Measurements from ENCODE around the gene FBXO31. TPM values are rescaled to one million over a fixed set of nuclear protein-coding genes. Genes with fewer than 3 reads are reported as not detected.

Gene FBXO31
- total and polyA plus RNA-seq, 2 of the 13 experiments (the other 11 are each of a cell fraction or from before 2014, with no cell fraction given), result 92.4 to 101 TPM

DNA sequence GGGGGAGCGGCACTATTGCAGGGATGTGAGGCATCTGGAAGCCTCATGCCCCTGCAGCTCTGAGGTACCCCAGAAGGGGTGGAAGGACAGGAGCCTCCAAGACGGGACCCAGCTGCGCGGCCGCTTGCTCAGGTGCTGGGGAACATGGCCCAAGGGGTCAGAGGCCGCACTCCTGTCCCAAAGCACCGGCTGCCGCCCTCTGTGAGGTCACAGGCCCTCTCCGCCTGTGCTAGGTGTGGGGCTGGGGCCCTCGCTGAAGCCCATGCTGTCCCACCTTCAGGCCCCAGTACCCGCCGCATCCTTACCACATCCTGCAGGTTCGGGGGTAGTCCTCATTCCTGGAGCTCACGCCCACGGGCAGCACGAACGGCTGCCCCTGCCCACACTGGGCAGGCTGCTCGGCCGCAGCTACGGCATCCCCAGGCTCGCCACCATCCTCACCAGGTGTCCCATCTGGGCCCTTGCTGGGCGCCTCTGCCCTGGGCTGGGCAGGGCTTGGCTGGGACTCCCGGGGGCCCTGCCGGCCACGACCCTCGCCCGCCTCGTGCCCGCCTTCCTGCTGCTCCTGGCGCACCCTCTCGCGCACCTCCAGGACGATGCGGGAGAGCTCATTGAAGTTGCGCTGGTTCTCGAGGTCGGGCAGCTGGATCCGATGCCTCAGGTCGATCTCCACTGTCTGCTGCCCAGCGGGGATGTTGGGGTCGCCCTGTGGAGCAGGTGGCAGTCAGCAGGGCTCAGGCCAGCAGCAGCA, 49.8 kb downstream of the FBXO31 start (continued):
- TF ChIP-seq, protein P1, sequence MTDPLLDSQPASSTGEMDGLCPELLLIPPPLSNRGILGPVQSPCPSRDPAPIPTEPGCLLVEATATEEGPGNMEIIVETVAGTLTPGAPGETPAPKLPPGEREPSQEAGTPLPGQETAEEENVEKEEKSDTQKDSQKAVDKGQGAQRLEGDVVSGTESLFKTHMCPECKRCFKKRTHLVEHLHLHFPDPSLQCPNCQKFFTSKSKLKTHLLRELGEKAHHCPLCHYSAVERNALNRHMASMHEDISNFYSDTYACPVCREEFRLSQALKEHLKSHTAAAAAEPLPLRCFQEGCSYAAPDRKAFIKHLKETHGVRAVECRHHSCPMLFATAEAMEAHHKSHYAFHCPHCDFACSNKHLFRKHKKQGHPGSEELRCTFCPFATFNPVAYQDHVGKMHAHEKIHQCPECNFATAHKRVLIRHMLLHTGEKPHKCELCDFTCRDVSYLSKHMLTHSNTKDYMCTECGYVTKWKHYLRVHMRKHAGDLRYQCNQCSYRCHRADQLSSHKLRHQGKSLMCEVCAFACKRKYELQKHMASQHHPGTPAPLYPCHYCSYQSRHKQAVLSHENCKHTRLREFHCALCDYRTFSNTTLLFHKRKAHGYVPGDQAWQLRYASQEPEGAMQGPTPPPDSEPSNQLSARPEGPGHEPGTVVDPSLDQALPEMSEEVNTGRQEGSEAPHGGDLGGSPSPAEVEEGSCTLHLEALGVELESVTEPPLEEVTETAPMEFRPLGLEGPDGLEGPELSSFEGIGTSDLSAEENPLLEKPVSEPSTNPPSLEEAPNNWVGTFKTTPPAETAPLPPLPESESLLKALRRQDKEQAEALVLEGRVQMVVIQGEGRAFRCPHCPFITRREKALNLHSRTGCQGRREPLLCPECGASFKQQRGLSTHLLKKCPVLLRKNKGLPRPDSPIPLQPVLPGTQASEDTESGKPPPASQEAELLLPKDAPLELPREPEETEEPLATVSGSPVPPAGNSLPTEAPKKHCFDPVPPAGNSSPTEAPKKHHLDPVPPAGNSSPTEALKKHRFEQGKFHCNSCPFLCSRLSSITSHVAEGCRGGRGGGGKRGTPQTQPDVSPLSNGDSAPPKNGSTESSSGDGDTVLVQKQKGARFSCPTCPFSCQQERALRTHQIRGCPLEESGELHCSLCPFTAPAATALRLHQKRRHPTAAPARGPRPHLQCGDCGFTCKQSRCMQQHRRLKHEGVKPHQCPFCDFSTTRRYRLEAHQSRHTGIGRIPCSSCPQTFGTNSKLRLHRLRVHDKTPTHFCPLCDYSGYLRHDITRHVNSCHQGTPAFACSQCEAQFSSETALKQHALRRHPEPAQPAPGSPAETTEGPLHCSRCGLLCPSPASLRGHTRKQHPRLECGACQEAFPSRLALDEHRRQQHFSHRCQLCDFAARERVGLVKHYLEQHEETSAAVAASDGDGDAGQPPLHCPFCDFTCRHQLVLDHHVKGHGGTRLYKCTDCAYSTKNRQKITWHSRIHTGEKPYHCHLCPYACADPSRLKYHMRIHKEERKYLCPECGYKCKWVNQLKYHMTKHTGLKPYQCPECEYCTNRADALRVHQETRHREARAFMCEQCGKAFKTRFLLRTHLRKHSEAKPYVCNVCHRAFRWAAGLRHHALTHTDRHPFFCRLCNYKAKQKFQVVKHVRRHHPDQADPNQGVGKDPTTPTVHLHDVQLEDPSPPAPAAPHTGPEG (CRISPR knock-in tag; IDR thresholded peaks at IDR 0.05), result no peak
- TF ChIP-seq PHB2 (IDR thresholded peaks at IDR 0.05; ENCODE audit: partially characterized antibody) (no peak), ZNF282 (IDR thresholded peaks at IDR 0.05; ENCODE audit: partially characterized antibody) (no peak), PCBP1 (IDR thresholded peaks at IDR 0.05; ENCODE audit: borderline replicate concordance, low read depth, low read length) (no peak), ZNF761 (CRISPR knock-in tag; conservative IDR thresholded peaks at IDR 0.05) (no peak), ETV5 (CRISPR knock-in tag; IDR thresholded peaks at IDR 0.05; ENCODE audit: borderline replicate concordance) (no peak), ZBTB21 (CRISPR knock-in tag; IDR thresholded peaks at IDR 0.05) (no peak), FOXC1 (CRISPR knock-in tag; IDR thresholded peaks at IDR 0.05; ENCODE audit: borderline replicate concordance) (no peak), ZNF207 (IDR thresholded peaks at IDR 0.05; ENCODE audit: borderline replicate concordance) (no peak), ZNF83 (CRISPR knock-in tag; IDR thresholded peaks at IDR 0.05; ENCODE audit: borderline replicate concordance) (no peak), ZFY (CRISPR knock-in tag; IDR thresholded peaks at IDR 0.05) (no peak), MYNN (CRISPR knock-in tag; IDR thresholded peaks at IDR 0.05; ENCODE audit: low read depth) (no peak), ZSCAN21 (CRISPR knock-in tag; IDR thresholded peaks at IDR 0.05; ENCODE audit: borderline replicate concordance) (no peak), ZNF556 (CRISPR knock-in tag; IDR thresholded peaks at IDR 0.05; ENCODE audit: borderline replicate concordance) (no peak)
- TF ChIP-seq, protein P2, sequence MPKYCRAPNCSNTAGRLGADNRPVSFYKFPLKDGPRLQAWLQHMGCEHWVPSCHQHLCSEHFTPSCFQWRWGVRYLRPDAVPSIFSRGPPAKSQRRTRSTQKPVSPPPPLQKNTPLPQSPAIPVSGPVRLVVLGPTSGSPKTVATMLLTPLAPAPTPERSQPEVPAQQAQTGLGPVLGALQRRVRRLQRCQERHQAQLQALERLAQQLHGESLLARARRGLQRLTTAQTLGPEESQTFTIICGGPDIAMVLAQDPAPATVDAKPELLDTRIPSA (CRISPR knock-in tag; IDR thresholded peaks at IDR 0.05; ENCODE audit: borderline replicate concordance), result no peak
- TF ChIP-seq, protein P3, sequence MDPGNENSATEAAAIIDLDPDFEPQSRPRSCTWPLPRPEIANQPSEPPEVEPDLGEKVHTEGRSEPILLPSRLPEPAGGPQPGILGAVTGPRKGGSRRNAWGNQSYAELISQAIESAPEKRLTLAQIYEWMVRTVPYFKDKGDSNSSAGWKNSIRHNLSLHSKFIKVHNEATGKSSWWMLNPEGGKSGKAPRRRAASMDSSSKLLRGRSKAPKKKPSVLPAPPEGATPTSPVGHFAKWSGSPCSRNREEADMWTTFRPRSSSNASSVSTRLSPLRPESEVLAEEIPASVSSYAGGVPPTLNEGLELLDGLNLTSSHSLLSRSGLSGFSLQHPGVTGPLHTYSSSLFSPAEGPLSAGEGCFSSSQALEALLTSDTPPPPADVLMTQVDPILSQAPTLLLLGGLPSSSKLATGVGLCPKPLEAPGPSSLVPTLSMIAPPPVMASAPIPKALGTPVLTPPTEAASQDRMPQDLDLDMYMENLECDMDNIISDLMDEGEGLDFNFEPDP (CRISPR knock-in tag; conservative IDR thresholded peaks at IDR 0.05), result no peak
- TF ChIP-seq, protein P4, sequence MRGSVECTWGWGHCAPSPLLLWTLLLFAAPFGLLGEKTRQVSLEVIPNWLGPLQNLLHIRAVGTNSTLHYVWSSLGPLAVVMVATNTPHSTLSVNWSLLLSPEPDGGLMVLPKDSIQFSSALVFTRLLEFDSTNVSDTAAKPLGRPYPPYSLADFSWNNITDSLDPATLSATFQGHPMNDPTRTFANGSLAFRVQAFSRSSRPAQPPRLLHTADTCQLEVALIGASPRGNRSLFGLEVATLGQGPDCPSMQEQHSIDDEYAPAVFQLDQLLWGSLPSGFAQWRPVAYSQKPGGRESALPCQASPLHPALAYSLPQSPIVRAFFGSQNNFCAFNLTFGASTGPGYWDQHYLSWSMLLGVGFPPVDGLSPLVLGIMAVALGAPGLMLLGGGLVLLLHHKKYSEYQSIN (CRISPR knock-in tag; IDR thresholded peaks at IDR 0.05; ENCODE audit: borderline replicate concordance), result no peak

Measured in HepG2 (cell line).